GM12872 (cell line): Measurements from ENCODE around the gene RERG.

Source experiments
- TF ChIP-seq, protein P1 (sequence below): IDR thresholded peaks from 3 replicates; pipeline ENCODE4 v1.5.1; 2011; ENCODE audit warnings: low read depth, mild to moderate bottlenecking, low read length, moderate library complexity; ENCODE audit not compliant: insufficient read depth

RERG gene

DNA sequence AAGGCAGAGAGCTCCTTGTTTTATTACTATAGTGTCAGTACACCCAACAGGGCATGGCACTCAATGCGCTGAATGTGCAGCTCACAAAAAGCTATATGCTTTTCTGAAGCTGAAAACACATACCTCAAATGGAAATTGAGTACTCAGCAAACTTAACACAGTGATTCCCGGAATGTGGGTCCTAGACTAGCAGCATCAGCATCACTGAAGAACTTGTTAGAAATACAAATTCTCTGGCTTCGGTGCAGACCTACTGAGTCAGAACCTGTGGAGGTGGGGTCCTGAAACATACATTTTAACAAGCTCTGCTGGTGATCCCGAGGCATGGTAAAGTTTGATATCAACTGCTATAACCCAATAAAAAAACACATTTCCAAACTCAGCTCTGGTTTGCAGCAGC is 14.9 kb downstream of the RERG start:
- TF ChIP-seq, protein P1, sequence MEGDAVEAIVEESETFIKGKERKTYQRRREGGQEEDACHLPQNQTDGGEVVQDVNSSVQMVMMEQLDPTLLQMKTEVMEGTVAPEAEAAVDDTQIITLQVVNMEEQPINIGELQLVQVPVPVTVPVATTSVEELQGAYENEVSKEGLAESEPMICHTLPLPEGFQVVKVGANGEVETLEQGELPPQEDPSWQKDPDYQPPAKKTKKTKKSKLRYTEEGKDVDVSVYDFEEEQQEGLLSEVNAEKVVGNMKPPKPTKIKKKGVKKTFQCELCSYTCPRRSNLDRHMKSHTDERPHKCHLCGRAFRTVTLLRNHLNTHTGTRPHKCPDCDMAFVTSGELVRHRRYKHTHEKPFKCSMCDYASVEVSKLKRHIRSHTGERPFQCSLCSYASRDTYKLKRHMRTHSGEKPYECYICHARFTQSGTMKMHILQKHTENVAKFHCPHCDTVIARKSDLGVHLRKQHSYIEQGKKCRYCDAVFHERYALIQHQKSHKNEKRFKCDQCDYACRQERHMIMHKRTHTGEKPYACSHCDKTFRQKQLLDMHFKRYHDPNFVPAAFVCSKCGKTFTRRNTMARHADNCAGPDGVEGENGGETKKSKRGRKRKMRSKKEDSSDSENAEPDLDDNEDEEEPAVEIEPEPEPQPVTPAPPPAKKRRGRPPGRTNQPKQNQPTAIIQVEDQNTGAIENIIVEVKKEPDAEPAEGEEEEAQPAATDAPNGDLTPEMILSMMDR, result no peak

DNA sequence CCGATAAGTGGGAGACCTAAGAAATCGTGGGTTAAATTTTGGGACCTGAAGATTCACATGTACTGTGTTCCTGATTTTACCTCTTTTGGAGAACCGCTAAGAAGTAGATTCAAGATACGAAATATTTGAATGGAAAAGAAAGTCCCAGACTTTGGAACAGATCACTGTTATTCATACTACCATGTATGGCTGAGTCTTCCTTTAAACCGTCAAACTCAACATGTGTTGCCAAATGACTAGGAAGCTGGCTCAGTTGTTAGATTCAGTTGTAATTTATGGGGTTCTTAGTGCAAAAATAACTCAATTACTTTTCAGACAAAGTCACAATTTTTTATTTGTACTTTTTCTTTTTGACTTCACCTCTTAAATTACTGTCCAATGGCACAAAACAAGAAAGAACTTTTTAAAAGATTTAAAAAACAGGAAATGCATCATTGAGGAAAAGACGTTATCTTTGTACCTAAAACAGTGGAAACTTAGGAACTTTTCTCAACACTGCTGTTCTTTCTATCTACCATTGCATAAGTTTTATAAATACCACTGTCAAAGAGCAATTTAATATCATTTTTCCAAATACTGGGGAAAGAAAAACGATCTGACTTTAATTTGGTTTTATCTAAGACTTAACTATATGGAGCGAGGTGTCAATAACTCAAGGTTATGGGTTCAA is 15.7 kb downstream of the RERG start:
- TF ChIP-seq, protein P1, result no peak

DNA sequence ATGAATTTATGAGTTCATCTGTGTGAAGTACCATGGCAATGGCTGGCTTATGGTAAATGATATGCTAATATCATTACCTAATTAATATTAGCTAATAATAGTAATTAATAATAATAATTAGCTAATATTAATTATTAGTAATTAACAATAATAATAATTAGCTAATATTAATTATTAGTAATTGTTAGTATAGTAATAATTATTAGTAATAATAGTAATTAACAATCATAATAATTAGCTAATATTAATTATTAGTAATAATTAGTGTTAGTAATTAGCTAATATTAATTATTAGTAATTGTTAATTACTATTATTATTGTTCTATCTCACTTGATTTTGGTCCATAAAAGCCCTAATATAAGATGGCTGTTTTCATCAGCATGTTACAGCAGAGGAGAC is 19.8 kb downstream of the RERG start:
- TF ChIP-seq, protein P1, result no peak

DNA sequence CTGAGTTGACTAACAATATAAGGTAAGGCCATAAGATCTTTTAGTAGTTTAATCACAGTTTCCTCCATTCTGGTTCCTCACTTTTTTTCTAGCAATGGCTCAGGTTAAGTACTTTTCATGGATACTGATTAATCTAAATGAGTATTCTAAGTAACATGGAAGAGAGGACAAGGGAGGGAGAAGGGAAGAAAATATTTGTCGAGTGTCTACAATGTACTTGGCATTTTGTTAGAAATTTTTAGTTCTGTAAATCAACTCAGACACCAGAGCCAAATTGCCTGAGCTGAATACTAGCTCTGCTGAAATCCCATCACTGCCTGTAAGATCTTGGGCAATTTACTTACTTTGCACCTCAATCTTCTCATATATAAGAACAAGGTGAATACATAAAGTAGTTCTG is 20.2 kb downstream of the RERG start:
- TF ChIP-seq, protein P1, result no peak

DNA sequence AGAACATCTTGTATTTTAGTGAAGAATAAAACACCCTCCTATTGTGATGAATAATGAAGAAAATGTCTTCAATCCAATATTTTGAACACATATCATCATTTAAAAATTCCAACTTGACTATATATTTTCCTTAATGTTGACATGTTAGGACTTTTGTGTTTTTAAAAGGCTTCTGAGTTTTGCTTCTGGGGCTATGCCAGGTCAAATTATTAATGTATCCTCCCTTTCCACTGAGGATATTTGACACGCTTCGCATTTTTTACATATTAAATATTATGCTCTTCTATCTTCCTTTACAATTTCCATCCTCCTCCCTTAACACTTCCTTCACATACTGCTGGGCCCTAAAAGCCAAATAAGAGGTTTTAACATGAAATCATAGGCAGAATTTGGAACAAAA is 20.6 kb downstream of the RERG start:
- TF ChIP-seq, protein P1, result no peak

DNA sequence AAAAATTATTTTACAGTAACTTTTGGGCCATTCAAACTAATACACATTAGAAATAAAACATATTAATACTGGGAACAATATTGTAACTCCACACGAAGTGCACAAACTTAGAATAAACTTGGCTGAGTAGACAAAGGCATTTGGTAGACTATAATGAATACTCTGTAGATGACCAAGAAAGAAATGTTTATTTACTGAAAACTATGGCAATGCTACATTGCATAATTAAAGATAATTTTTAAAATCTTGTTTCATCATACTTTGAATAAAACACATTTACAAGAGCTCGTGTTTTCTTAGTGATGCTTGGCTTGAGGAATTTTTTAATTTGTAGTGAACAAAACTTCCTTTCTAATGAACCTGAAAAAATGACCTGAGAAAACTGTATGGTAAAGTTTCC is 21.3 kb downstream of the RERG start:
- TF ChIP-seq, protein P1, result no peak

DNA sequence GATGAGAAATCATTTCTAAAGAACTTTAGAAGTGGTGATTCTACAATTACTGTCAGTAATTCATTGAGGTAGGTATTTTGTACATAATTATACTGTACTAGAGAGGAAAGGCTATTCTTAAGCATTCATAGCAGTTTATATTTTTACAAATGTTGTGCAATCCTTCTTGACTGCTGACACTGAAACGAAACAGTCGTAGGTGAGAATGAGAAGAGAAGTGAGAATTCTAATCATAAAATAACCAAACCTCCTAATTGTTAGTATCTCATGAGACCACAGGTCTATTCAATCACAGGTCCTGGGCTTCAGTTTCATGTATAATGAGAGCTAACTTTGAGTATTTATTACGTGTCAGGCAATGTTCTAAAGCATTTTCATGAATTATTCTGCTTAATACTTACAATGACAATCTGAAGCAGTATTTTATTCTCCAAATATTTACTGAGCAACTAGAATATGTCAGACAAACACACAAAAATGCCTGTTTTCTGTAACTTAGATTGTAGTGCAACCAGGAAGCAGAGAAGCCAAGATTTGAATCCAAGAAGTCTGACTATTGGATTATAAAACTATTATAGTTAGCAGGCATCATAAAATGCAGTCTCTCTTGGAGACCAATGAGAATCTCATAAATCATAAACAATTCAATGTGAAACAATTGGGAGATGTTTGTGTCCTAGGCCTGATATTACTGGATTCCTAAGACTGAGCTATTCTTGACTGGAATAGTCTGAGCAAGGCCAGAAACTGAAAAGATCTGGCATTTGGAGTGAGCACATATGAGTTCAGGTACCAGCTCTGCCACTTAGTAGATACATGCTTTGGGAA is 24.3 kb downstream of the RERG start:
- TF ChIP-seq, protein P1, result no peak
